ENCODE measurements around the gene ZC3HAV1L.
"Not testable (repeated sequence)": the region's sequence is repeated elsewhere in the genome, so short reads cannot be mapped to it uniquely, and the experiment has no call there.

Gene ZC3HAV1L

GRCh38 chr7:139051655-139052054 is 15.8 kb upstream of the ZC3HAV1L start:
- no peak for DNase-seq

- no peak for DNase-seq
Measured at GRCh38 chr7:139049936-139050335, 14.1 kb upstream of the ZC3HAV1L start.

- no peak for DNase-seq
Measured at GRCh38 chr7:139049111-139049510, 13.3 kb upstream of the ZC3HAV1L start.

GRCh38 chr7:139047970-139048369 is 12.1 kb upstream of the ZC3HAV1L start:
- no peak for DNase-seq

GRCh38 chr7:139046143-139046542 is 10.3 kb upstream of the ZC3HAV1L start:
- no peak for DNase-seq

- DNase-seq: no peak
Measured at GRCh38 chr7:139044813-139045794, 9.3 kb upstream of the ZC3HAV1L start.

GRCh38 chr7:139043823-139044812 is 8.3 kb upstream of the ZC3HAV1L start:
- no peak for DNase-seq

- DNase-seq: no peak
Measured at GRCh38 chr7:139041378-139042085, 5.7 kb upstream of the ZC3HAV1L start.

- DNase-seq: no peak
Measured at GRCh38 chr7:139038691-139039090, 2.8 kb upstream of the ZC3HAV1L start.

- no peak for DNase-seq
Measured at GRCh38 chr7:139036901-139037300, 1.1 kb upstream of the ZC3HAV1L start.

- DNase-seq: no peak
Measured at GRCh38 chr7:139034855-139035585, 822 bp downstream of the ZC3HAV1L start.

- DNase-seq: no peak
Measured at GRCh38 chr7:139034336-139034735, 1.5 kb downstream of the ZC3HAV1L start.

GRCh38 chr7:139033346-139034114 is 2.3 kb downstream of the ZC3HAV1L start:
- no peak for DNase-seq

- DNase-seq: no peak
Measured at GRCh38 chr7:139032473-139032872, 3.4 kb downstream of the ZC3HAV1L start.

GRCh38 chr7:139029353-139029752 is 6.5 kb downstream of the ZC3HAV1L start:
- DNase-seq: no peak

- no peak for DNase-seq
Measured at GRCh38 chr7:139026551-139026950, 9.3 kb downstream of the ZC3HAV1L start.

- DNase-seq: not testable (repeated sequence)
Measured at GRCh38 chr7:139025861-139026260, 10.0 kb downstream of the ZC3HAV1L start.

GRCh38 chr7:139023076-139023475 is 12.8 kb downstream of the ZC3HAV1L start:
- no peak for DNase-seq

- no peak for DNase-seq
Measured at GRCh38 chr7:139022286-139022685, 13.6 kb downstream of the ZC3HAV1L start.

GRCh38 chr7:139018910-139019309 is 16.9 kb downstream of the ZC3HAV1L start:
- no peak for DNase-seq

GRCh38 chr7:139016931-139017511 is 18.8 kb downstream of the ZC3HAV1L start:
- peak; percentile 16 to 58 for DNase-seq
